Measurements from ENCODE around the gene TP53I3.
"Not testable (repeated sequence)": the region's sequence is repeated elsewhere in the genome, so short reads cannot be mapped to it uniquely, and the experiment has no call there.

TP53I3 gene

GRCh38 chr2:24052951-24053350, 31.7 kb downstream of the TP53I3 start:
- DNase-seq (ENCODE audit: low spot score): no peak

GRCh38 chr2:24051833-24052232, 32.8 kb downstream of the TP53I3 start:
- DNase-seq (ENCODE audit: low spot score): no peak

DNA sequence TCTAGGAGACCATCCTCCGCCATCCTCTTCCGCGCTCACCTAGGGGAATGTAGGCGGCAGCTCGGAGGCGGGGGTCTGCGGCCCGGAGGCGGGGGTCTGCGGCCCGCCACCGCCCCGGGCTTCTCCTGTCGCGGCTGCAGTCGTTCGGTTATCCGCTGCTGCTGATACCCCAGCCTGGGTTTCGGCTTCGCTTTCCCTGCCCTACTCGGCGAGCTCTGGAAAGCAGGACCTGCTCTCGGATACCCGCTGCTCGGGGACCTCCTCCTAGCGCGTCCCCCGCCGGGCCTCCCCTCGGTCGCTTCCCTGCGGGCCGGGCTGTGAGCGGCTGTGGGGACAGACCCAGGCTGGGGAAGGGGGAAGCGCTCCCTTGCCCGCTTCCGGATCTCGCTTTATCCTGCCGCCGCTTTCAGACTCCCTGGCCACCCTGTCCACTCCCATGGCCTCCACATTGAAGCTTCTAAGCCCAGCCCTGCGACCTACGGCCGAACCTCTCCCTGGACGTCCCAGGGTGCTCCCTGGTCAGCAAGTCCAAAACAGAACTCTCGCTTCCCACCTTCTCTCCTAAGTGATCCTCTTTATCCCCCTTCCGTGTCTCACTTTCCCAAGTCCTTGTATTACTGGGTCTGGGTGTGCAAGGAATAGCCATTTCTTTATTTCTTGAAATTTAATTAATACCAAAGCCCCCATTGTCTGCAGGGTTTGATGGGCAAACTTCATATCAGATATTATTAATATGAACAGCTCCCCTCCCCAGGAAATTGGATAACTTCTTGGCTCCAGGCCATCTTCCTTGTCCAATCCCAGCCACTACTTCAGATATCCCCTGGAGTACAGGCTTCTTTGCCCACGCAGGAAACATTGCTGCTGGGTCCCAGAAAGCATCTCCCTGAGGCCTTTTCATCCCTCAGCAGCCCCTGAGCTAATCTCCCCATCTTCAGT, 34.3 kb downstream of the TP53I3 start:
- no peak for DNase-seq (ENCODE audit: low spot score)

- peak; percentile 75 for DNase-seq (ENCODE audit: low spot score)
These were observed 35.1 kb downstream of the TP53I3 start, which contains the start of gene FKBP1B for GRCh38 chr2:24049485-24050021. Gene FKBP1B (plus strand): TSS chr2:24049741. CDS start chr2:24049850, 109 bp downstream.

DNA sequence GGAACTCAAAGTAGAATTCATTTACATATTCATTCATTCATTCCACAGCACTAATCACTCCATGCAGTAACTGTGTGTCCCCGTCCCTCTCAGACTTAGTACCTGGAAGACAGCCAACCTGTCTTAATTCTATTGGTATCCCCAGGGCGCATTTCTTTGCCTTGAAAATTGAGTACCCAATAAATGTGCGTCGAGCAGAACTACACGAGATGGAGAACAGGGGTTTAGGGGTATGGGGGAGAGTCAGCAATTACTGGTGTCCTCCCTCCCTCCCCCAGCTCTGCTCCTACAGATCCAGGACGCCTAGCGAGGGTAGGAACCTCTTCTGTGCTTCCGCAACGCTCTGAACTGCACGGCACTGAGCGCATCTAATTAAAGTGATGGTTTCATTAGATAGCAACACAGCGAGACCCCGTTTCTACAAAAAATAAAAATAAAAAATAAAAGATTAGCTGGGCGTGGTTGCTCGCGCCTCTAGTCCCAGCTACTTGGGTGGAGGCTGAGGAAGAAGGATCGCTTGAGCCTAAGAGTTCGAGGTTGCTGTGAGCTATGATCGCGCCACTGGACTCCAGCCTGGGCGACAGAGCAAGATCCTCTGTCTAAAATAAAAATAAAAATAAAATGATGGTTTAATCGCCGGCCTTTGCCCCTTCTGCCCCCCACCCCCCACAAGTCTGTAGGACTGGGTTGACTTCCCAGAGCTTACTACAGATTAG, 35.7 kb downstream of the TP53I3 start:
- DNase-seq (ENCODE audit: low spot score): no peak

GRCh38 chr2:24047703-24048033, 37.0 kb downstream of the TP53I3 start:
- no peak for DNase-seq (ENCODE audit: low spot score)

DNA sequence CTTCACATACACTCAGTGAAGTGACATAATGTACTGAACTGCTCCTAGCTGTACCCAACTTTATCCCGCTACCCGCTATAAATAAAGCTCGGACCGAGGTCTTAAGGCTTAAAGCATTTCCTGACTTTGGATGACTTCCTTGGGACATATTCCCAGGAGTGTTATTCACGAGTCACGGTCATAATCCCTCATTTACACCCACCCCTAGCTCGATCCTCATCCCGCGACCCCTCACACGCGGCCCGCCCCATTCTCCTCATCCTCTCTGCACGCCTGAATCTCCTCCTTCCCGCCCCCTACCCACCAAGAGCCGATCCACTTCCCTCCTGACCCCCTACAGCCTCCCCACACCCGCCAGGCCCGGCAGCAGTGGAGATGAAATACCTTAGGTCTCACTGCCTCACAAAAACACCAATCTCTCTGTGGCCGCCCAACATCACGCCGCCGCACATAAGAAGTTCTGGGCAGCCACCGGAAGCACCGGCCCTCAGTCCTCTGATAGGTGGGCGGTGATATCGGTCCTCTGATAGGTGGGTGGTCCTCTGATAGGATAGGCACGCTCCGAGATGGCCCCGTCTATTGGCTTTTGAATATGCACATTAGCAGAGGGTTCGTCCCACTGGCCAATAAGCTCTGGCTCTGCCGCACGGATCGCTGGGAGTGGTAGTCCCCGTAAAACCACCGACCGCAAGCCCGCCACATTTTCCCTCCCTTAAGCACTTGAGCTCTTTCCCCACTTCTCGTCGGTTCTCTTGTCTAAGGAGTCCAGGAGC, 37.5 kb downstream of the TP53I3 start, which contains the start of gene WDCP:
Gene WDCP, minus strand, starts transcription at position 462 of the 773 bp plus-strand sequence. CDS start 7,897 bp downstream, outside the sequence.
- DNase-seq (ENCODE audit: low spot score): peak; percentile 99

- no peak for DNase-seq (ENCODE audit: low spot score)
These were observed 38.1 kb downstream of the TP53I3 start for GRCh38 chr2:24046599-24046929.

- no peak for DNase-seq (ENCODE audit: low spot score)
These were observed 38.8 kb downstream of the TP53I3 start for GRCh38 chr2:24045511-24046508.

DNA sequence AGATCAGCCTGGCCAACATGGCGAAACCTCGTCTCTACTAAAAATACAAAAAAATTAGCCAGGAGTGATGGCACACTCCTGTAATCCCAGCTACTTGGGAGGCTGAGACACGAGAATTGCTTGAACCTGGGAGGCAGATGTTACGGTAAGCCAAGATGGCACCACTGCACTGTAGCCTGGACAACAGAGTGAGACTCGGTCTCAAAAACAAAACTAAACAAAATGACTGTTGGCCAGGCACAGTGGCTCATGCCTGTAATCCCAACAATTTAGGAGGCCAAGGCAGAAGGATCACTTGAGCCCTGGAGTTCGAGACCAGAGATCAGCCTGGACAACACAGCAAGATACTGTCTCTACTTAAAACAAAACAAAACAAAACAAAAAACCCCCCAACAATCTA, 41.5 kb downstream of the TP53I3 start:
- DNase-seq (ENCODE audit: low spot score): not testable (repeated sequence)

DNA sequence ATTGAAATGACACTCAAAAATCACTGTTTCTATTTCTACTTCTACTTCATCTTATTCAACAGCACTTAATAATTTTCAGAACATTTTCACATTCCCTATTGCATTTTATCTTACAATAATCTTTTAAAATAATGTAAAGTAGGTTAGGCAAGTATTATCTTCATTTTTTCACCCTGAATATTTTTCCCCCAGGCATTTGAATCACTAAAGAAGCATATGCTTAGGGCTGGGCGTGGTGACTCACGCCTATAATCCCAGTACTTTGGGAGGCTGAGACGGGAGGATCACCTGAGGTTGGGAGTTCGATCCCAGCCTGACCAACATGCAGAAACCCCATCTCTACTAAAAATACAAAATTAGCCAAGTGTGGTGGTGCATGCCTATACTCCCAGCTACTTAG, 44.1 kb downstream of the TP53I3 start:
- no peak for DNase-seq (ENCODE audit: low spot score)

- no peak for DNase-seq (ENCODE audit: low spot score)
These were observed 45.7 kb downstream of the TP53I3 start for GRCh38 chr2:24038786-24039499.

All from NAMALWA (cell line).